NK-92 (cell line): ENCODE results near the gene FAM47E.
"Not testable (repeated sequence)": the region's sequence is repeated elsewhere in the genome, so short reads cannot be mapped to it uniquely, and the experiment has no call there.

Source experiments
- DNase-seq: peaks from one replicate; lab custom pipeline; 2025; ENCODE audit not compliant: unreplicated experiment; lab: John Stamatoyannopoulos, UW

The FAM47E gene

DNA sequence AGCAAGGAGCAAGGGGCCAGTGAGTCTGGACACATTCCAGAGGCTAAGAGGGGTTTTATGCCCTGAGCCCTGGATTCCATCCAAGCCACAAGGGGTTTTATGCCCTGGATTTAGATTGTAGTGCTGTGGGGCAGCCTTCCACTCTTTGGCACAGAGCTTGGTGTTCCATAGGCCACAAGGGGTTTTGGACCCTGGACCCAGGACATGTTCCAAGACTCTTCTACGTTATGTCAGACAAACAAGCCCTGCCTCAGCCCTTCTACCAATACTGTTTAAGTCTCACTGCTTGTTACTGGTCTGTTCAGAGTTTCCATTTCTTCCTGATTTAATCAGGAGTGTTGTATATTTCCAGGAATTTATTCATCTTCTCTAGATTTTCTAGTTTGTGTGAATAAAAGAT, 25.1 kb upstream of the FAM47E start:
- no peak for DNase-seq

DNA sequence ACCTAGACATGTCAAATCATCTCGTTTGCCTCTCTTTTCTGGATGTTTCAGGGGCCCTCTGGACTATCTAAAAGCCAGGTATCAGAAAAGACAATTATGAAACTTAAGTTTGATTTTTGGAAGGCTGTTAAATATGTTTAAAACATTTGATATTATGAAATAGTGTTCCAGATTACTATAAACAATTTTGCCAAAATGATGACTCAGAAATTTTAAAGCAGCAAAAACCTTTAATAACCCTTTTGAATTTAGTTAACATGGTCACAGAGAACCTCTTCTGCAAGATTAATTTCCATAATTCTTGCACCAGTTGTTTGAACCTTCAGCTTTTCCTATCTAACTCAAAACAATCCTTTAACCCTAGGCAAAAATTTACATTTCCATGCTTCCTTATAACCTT, 18.8 kb upstream of the FAM47E start:
- DNase-seq: no peak

GRCh38 chr4:76233083-76233482, 18.4 kb upstream of the FAM47E start:
- DNase-seq: no peak

DNA sequence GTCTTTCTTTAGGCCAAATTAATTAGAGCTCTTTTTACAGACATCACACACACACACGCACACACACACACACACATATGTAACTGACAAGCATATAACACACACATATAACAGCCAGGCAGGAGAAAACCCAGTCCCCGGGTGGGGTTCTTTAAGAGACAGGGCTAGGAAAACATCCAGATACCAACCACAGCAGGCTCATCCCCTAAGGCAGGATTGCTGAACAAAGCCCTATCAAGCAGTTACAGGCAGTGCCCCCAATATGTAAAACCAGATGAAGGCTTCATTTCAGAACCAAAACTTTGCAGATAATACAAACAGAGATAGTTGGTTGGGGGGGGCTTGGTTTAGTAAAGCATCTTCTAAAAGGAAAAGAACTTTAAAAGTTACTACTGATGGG, 18.0 kb upstream of the FAM47E start:
- DNase-seq: no peak

DNA sequence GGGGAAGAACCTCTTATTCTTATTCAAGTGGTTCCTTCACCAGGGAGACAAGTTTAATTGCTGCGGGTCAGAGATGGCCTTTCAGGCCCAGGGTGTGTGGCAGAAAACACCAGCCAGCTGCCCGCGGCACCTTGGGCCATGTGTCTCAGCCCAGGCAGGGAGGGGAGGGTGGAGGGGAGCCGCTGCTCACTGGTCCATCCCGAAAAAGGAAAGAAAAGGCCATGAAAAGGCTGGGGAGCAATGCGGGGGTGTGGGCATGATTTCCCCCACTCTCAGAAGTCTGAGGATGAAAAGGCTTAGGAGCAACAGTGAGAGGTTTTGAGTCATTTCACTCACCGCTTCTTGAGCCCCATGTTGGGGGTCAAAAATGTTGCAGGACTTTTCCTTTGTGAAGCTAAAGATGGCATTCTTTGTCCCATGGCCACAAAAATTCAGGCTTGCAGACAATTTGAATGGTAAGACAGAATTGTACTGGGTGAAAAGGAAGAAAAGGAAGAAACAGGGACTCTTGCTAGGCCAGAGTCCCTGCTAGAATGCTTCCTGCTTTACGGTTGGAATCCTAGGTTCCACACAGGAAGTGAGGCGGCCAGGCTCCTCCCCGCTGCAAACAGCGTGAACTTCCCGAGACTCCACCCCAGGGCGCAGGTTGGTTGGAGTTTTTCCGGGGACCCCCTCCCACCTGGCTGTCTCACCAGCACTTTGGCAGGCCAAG, 17.4 kb upstream of the FAM47E start:
- no peak for DNase-seq

DNA sequence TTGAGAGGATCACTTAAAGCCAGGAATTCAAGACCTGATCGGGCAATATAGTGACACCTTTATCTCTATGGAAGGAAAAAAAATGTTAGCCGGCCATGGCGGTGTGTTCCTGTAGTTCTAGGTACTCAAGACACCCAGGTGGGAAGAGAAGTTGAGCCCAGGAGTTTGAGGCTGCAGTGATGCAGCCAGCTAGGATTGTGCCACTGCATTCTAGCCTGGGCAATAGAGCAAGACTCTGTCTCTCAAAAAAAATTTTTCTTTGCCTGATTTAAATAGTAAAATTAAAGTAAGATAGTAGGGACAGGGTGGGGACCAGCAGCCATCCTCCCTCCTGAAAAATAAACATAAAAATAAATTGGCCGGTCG, 16.9 kb upstream of the FAM47E start:
- DNase-seq: no peak

DNA sequence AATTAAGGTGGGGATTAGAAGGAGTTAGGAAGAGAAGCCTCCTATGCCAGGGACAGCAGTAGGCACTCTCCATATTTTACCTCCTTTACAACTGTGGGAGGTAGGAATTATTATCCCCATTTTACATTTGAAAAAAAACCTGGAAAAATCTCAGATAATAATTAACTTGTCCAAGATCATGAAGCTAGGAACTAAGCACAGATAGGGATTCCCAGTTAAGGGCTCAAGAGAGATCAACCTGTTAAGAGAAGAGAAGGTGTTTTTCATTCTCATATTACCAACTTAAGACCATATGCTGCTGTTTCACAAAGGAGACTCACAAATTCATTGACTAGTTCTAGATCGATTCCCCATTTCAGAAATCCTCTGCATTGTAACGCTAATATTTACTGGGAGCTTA, 16.1 kb upstream of the FAM47E start:
- DNase-seq: no peak

DNA sequence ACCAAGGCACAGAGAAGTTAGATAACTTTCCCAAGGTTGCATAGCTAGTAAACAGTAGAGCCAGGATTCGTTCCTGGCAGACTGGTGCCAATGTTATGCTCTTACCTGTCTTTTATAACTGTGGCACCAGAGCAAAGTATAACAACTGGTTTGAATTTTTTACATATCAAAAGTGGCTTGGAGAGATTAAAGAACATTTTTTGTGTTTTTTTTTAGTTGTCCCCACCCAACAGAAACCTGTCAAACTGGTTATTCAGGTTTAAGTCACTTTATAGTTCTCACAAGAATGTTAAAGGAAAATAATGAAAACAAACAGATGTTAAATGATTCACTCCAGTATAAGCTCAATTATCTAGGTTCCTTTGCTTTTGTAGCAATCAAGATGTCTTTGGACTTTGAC, 15.6 kb upstream of the FAM47E start:
- no peak for DNase-seq

DNA sequence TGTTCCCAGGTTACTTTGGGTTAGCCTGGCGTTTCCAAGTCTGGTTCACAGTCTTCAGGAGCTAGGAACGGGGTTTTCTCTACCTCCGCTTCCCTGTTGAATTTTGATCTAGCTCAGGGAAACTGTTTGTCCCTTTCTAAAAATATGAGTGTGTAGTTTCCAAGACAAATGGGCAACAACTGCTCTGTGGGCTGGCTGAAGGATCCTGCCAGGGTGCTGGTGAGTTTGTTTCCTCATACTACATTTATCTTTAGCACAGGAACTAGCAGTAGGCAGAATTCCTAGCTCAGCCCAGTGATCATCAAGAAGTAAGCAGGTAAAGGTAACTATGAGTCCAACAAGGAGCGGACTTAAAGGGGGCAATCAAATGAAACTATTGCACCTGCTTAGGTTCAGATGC, 13.3 kb upstream of the FAM47E start:
- DNase-seq: no peak

DNA sequence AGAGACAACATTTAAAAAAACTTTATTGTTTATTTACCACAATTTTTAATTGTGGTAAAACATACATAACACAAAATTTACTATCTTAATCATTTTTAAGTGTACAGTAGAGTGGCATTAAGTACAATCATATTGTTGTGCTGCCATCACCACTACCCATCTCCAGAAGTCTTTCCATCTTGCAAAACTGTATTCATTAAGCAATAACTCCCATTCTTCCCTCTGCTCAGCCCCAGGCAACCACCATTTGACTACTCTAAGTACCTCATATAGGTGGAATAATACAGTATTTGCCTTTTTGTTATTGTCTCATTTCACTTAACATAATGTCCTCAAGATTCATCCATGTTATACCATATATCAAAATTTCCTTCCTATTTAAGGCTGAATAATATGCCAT, 12.8 kb upstream of the FAM47E start:
- DNase-seq: no peak

DNA sequence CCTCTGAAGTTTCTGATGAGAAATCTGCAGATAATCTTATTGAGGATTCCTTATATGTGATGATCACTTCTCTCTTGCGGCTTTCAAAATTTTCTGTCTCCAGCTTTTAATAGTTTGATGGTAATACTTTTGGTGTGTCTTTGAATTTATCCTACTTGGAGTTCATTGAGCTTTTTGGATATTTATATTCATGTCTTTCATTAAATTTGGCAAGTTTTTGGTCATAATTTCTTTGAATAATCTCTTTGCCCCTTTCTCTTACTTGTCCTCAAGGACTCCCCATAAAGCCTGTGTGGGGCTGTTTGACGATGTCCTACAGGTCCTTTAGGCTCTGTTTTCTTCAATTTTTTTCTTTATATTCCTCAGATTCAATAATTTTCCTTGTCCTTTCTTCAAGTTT, 11.3 kb upstream of the FAM47E start:
- no peak for DNase-seq

- not testable (repeated sequence) for DNase-seq
These were observed 7.6 kb upstream of the FAM47E start for GRCh38 chr4:76243877-76244276.

DNA sequence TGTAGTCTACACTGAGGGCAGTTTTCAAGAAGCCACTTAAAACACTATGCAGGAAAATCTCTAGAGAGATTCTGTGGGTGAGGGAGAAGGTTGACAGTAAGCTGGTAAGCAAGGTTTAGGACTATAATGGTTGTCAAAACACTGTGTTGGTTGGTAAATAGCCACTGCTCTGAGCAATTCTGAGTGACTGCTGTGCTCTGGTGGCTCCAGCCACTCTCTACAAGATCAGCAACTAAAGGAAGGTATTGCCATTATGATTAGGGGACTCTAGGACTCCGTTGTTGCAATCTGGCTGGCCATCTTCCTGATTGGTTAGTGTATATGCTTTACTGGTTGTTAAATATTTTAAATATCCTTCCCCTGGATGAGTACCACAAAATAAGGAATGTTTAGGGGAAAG, 5.5 kb upstream of the FAM47E start:
- DNase-seq: no peak

DNA sequence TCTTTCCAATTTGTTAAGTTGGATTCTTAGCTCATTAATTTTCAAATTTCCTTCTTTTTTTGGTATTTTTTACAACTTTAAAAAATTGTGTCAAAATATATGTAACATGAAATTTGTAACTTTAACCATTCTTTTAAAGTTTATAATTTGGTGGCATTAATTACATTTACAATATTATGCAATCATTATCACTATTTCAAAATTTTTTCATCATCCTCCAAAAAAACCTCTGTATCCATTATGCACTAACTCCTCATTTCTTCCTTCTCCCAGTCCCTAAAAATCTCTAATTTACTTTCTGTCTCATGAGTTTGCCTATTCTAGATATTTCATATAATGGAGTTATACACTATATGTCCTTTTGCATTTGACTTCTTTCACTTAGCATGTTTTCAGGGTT, 4.7 kb upstream of the FAM47E start:
- DNase-seq: no peak

GRCh38 chr4:76250962-76251361, 559 bp upstream of the FAM47E start:
- no peak for DNase-seq

GRCh38 chr4:76252271-76252653, 741 bp downstream of the FAM47E start:
- no peak for DNase-seq

- DNase-seq: no peak
These were observed 2.0 kb downstream of the FAM47E start for GRCh38 chr4:76253511-76253910.

GRCh38 chr4:76256032-76256431, 4.5 kb downstream of the FAM47E start:
- DNase-seq: no peak

DNA sequence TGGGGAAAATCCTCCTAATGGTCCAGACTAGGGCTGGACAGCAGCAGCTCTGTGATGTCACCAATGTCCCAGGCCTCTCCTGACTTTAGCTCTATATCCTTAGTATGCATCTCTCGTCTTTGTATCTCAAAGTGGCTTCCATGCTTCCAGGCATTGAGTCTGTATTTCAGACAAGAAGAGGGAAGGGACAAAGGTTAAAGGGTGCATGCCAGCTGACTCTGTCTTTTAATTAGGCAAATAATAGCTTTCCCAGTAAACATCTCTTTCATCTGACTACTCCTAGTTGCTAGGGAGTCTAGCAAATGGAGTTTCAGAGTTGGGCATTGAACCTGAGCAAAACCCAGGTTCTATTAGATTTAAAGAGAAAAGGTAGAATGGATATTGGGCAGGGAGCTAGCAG, 5.4 kb downstream of the FAM47E start:
- no peak for DNase-seq

- DNase-seq: no peak
These were observed 6.3 kb downstream of the FAM47E start for GRCh38 chr4:76257824-76258223.

DNA sequence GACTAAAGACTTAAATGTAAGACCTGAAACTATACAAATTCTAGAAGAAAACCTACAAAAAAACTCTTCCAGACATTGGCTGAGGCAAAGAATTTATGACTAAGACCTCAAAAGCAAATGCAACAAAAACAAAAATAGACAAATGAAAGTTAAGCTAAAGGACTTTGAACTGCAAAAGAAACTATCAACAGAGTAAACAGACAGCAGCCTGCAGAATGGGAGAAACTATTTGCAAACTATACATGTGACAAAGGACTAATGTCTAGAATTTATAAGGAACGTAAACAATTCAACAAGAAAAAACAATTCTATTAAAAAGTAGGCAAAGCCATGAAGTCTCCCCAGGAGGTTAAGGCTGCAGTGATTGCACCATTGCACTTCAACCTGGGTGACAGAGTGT, 9.1 kb downstream of the FAM47E start:
- DNase-seq: no peak

DNA sequence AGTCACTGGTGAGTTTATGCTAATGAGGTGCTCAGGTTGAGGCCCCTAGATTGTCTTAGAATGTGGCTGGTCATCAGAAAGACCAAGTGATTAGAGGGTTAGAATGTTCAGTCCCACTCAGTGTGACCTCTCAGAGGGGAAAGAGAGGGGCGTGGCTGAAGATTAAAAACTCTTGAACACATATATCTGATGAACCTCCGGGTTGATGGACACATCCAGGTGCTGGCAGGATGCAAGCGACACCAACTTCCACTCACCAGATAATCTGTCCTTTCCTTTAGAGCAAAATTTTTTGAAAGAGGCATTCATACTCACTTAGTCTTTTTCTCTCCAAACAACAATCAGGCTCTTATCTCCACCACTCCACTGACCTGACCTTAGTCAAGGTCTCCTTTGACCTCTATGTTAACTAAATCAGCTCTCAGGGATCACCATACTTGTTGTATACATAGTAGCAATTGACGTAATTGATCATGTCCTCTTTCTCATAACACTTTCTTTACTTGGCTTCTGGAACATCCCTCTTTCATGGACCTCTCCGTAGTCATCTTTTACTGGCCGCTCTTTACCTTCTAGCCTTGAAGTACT, 14.2 kb downstream of the FAM47E start:
- no peak for DNase-seq

- DNase-seq: no peak
These were observed 15.1 kb downstream of the FAM47E start for GRCh38 chr4:76266627-76267026.
